GM13976 (cell line): ENCODE measurements around the gene MRPS31.

ENCODE experiments used
- DNase-seq: peaks from one replicate; pipeline ENCODE4 v3.0.0; 2012; ENCODE audit warnings: low spot score
- CTCF ChIP-seq: IDR thresholded peaks from 2 replicates; pipeline ENCODE4 v1.5.1; 2012; ENCODE audit warnings: borderline replicate concordance, mild to moderate bottlenecking; ENCODE audit not compliant: insufficient read depth; ENCODE audit errors: extremely low read depth, missing control alignments, control extremely low read depth
- in situ Hi-C: fragments of 300-500 bp; cut with MboI; formaldehyde crosslinking; loops from one replicate; pipeline ENCODE4 v1.12.0; 2022; ENCODE audit warnings: low sequenced_read_pairs, mixed read lengths, inconsistent platforms; ENCODE audit not compliant: unreplicated experiment

Gene MRPS31

GRCh38 chr13:40812102-40812501 is 41.1 kb upstream of the MRPS31 start:
- in situ Hi-C loops = no loop called here
- peak; percentile 40 for DNase-seq

GRCh38 chr13:40809471-40809870 is 38.5 kb upstream of the MRPS31 start:
- TF ChIP-seq CTCF = no peak
- DNase-seq = no peak
- in situ Hi-C loops = no loop called here

More at GRCh38 chr13:40812102-40812501, 41.1 kb upstream of the MRPS31 start:
- TF ChIP-seq CTCF = no peak

- in situ Hi-C loops = no loop called here
- no peak for DNase-seq
- no peak for TF ChIP-seq CTCF
Observed at GRCh38 chr13:40806241-40806640, 35.3 kb upstream of the MRPS31 start.

DNA sequence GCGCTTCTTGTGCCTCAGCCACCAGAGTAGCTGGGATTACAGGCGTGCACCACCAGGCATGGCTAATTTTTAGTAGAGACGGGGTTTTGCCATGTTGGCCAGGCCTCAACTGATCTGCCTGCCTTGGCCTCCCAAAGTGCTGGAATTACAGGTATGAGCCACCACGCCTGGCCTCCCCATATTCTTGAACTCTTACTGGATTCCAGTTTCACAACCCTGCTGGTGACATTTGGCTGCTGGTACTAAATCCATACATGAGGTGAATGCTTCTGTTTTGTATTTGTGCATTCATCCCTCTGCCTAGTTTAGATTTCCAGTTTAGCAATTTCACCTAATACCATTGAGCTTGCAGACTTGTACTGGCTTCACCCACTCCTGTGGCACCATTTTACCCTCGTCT is 32.3 kb upstream of the MRPS31 start:
- no peak for TF ChIP-seq CTCF
- in situ Hi-C loops = no loop called here
- no peak for DNase-seq

DNA sequence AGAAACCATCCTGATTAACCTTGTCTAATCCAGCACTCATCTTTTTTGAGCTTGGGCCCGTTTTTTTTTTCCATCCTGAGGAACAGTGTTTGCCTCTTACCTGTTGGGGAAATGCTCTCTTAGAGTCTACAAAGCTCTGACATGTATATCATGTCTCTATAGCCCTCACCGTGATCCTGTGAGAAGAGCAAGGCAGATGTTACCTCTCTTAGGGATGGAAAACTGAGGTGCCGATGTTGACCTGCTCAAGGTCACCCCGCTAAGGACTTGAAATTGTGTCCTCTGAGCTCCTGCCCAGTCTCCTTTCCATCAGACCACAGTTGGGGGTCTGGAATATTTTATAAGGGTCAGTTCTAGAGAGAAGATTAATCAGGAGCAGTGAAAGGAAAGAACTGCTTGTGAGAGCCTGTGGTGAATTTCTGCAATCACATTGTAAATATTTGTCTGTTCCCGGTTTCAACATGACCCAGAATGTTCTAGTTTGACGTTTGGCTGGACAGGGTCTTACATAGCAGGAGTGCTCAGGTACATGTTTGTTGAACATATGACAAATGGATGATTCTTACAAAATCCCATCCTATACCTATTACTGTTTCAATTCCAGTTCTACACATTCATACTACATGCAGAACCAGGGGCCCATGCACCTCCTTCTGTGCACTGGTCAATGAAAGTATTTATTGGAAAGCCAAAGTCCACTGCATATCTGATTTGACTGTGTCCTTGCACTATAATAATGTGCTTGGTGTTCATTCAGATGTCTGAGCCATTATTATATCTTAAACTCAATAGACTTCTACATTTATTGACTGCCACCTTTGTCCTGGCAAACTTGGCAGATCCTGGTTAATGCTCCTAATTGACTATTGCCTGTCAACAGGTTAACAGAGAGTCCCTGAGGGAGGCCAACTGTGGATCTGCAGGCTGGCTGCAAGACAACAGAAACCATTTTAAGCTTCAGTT is 30.5 kb upstream of the MRPS31 start:
- DNase-seq = no peak
- in situ Hi-C loops = no loop called here
- TF ChIP-seq CTCF = no peak

DNA sequence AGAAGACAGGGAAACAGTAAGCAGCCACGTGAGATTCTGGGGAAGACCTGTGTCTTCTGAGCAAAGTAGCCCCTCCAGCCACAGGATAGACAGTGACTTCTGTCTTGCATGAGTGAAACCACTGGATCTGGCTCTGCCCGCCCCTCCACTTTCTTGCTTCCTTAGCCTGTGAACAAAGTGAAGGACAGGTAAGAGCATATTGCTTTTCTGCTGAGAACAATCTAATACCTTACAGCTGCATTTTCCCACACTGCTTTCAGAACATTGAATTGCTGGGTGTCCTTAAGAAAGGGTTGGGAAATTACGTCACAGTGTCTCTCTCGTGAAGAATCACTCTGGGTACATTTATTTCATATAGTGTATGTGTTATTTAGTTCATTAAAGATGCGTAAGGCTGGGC is 29.6 kb upstream of the MRPS31 start:
- DNase-seq = no peak
- in situ Hi-C loops = no loop called here
- TF ChIP-seq CTCF = no peak
